Measurements from ENCODE around the gene ZXDB.

GRCh38 chrX:57573754-57574153 lies 18.1 kb upstream of the ZXDB start:
- TF ChIP-seq CEBPB (IDR thresholded peaks at IDR 0.05; ENCODE audit: borderline replicate concordance in 1 of 2, low read depth in 2 of 2, low read length in 2 of 2): no peak
- TF ChIP-seq SUPT20H (IDR thresholded peaks at IDR 0.05; ENCODE audit: borderline replicate concordance, control insufficient read depth, low read depth, low read length): no peak
- TF ChIP-seq ZNF274 (IDR thresholded peaks at IDR 0.05; ENCODE audit: insufficient read depth, insufficient read length): no peak
- no peak for TF ChIP-seq POLR2A (IDR thresholded peaks at IDR 0.05; ENCODE audit: low read depth, low read length)
- TF ChIP-seq YY1 (IDR thresholded peaks at IDR 0.05; ENCODE audit: low read depth, low read length): no peak
- TF ChIP-seq MXI1 (IDR thresholded peaks at IDR 0.05; ENCODE audit: low read depth, low read length): no peak
- no peak for TF ChIP-seq TCF12 (IDR thresholded peaks at IDR 0.05; ENCODE audit: low read depth, low read length)
